HG03460 (cell line): Measurements from ENCODE around the gene ARHGDIG.
A peak's percentile ranks its signal among the peaks of the same experiment; 100 is the strongest.
"Not testable (repeated sequence)": the region's sequence is repeated elsewhere in the genome, so short reads cannot be mapped to it uniquely, and the experiment has no call there.

Source experiments
- ATAC-seq: cut with Tn5 transposase; IDR thresholded peaks from one replicate; pipeline ENCODE4 v1.9.1; 2021; ENCODE audit not compliant: unreplicated experiment

The ARHGDIG gene

DNA sequence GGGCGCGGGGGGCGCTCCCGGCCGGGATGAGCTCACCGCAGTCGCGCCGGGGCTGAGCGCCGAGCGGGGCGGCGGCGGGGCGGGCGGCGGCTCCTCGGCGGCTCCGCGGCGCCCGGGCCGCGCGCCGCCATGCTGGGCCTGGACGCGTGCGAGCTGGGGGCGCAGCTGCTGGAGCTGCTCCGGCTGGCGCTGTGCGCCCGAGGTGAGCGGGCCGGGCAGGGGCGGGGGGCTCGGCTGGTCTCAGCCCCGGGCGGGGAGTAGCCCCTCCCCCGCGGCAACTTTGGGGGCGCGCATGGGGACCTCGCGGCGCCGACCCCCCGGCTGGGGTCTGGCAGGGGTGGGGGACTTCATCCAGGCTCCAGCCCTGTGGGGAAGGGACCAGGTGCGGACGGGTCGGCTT lies at the start of gene ARHGDIG:
TSS of gene ARHGDIG (plus strand) at position 40 of the 400 bp plus-strand sequence. CDS start at position 130, 90 bp downstream.
- no peak for ATAC-seq

DNA sequence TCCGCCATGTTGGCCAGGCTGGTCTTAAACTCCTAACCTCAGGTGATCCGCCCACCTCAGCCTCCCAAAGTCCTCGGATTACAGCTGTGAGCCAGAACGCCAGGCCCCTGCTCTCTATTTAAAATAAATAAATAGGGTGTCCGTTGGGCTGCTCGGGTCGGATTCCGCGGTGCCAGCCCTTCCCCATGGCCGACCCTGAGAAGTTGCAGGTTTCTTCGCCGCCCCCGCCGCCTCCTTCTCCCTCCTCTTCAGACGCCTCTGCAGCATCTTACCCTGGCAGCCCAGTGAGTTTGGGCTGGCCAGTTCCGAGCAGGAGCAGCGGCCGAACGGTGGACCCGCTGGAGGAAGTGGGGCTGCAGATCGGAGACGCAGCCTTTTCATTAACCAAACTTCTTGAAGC lies 49.4 kb upstream of the ARHGDIG start:
- ATAC-seq, result no peak

- ATAC-seq, result peak; percentile 83
Observed at GRCh38 chr16:234468-235305, 45.7 kb upstream of the ARHGDIG start, which contains the start of gene FAM234A. TSS of gene FAM234A (plus strand) at chr16:234821. CDS start at chr16:254414, 19,593 bp downstream.

- ATAC-seq, result no peak
Observed at GRCh38 chr16:239948-240277, 40.5 kb upstream of the ARHGDIG start.

DNA sequence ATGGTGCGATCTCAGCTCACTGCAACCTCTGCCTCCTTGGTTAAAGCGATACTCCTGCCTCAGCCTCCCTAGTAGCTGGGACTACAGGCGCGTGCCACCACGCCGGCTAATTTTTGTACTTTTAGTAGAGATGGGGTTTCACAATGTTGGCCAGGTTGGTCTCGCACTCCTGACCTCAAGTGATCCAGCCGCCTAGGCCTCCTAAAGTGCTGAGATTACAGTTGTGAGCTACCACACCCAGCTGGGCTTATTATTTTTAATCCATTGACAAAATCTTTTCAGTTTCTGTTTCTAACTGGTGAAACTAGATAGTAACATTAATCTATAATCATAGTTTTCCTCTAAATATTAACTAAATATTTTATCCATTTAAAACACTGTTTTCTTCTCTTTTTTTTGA lies 39.8 kb upstream of the ARHGDIG start:
- ATAC-seq, result no peak

GRCh38 chr16:242281-242680 lies 38.1 kb upstream of the ARHGDIG start:
- ATAC-seq, result no peak

DNA sequence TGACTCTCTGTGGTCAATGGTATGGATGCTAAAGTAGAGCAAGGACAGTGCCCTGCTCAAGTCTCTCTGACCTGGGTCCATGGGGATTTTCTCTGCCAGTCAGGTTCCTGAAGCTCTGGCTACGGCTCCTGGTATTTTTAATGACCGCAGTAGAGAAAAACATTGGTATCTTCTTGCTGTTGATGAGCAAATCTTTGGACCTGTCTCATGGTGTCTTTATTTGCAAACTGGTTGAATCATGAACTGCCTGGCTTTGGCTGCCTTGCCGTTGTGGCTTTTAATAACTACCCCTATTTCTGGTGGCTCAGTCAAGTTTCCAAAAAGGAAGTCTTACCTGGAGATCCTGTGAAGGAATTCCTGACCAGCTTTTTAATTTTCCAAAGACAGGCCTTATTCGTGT lies 37.0 kb upstream of the ARHGDIG start:
- no peak for ATAC-seq

DNA sequence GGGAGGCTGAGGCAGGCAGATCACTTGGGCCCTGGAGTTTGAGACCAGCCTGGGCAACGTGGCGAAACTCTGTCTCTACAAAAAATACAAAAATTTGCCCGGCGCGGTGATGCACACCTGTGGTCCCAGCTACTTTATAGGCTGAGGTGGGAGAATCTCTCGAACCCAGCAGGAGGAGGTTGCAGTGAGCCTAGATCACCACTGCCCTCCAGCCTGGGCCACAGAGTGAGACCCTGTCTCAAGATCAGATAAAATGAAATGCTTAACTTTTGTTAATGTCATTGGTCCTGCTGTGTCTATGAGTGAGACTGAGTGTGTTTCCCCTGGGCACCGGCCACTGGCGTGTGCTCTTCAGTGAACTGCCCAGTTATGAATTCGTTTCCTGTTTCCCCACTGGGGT lies 35.3 kb upstream of the ARHGDIG start:
- no peak for ATAC-seq

DNA sequence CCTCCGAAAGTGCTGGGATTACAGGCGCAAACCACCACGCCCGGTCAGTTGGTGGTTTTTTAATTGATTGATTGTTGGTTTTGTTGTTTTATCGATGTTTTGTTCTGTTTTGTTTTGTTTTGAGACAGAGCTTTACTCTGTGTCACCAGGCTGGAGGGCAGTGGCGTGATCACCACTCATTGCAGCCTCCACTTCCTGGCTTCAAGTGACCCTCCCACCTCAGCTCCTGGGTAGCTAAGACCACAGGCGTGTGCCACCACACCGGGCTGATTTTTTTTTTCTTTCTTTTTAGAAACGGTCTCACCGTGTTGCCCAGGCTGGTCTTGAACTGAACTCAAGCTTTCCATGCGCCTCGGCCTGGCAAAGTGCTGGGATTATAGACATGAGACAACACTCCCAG lies 33.4 kb upstream of the ARHGDIG start:
- ATAC-seq, result no peak

- no peak for ATAC-seq
Observed at GRCh38 chr16:249431-249830, 31.0 kb upstream of the ARHGDIG start.

DNA sequence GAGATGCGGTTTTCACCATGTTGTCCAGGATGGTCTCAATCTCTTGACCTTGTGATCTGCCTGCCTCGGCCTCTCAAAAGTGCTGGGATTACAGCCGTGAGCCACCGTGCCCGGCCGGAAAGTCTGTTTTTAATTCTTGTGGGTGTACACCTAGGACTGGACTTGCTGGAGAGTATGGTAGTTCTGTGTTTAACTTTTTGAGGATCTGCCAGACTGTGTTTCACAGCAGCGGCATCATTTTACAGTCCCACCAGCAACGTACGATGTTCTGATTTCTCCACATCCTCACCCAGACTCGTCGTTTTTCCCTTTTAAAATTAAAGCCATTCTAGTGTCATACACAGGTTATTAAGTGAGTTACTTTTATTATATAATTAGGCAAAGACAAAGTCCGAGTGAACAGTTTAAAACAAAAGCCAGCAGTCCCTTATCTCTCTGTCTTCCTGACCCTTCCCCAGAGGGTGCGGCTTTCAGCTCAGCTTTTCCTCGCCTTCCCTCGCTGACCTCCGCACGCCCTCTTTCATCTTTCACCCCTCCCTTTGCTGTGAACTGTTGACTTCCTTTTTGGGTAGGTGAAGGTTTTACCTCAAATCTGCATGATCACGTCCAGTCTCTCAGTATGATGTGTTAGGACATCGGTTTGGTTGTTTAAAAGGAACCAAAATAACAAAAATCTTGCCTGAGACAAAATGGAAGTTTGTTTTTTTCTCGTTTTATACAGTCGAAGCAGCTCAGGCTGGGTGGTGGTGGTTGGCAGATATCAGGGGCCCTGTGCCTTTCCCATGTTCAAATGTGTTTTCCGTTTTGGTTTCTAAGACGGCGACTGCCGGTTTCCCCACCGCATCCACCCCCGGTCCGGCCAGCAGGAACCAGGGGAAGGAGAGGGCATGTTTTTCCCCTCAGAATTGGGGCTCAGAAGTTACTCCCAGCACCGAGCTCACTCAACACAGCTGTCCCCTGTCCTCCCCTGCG lies 27.7 kb upstream of the ARHGDIG start:
- ATAC-seq, result no peak

DNA sequence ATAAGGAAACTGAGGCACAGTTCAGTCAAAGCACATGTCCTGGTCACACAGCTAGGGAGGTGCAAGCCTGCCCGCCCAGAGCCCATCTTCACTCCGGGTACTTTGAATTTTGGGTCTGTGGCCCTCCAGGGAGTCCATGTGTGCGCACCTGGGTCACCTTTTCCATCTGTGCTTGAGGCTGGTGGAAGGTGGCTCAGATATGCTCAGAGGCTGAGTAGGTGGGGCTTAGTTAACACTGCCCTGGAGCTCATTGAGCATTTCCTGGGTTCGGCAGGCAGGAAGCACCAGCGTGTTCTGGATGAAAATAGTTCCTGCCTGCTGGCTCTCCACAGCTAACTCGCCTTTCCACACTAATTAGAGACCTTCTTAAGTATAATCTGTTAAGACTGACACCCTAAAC lies 26.6 kb upstream of the ARHGDIG start:
- no peak for ATAC-seq

DNA sequence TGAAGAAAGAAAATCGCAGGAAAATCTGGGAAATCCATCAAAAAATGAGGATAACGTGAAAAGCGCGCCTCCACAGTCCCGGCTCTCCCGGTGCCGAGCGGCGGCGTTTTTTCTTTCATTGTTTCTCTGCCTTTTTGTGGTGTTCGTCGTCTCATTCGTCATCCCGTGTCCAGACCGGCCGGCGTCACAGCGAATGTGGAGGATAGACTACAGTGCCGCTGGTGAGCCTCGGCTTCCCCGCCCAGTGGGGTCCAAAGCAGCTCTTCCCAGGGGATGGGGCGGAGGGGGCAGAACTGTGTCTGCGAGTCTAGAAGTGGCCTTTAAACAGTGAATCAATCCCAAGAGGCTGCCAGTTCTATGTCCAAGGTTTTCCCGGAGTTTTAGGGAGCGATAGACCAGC lies 25.9 kb upstream of the ARHGDIG start:
- no peak for ATAC-seq

GRCh38 chr16:255183-255582 lies 25.2 kb upstream of the ARHGDIG start:
- ATAC-seq, result no peak

- not testable (repeated sequence) for ATAC-seq
Observed at GRCh38 chr16:258091-258490, 22.3 kb upstream of the ARHGDIG start.

- no peak for ATAC-seq
Observed at GRCh38 chr16:259226-259625, 21.2 kb upstream of the ARHGDIG start.

- no peak for ATAC-seq
Observed at GRCh38 chr16:259814-260253, 20.6 kb upstream of the ARHGDIG start.

DNA sequence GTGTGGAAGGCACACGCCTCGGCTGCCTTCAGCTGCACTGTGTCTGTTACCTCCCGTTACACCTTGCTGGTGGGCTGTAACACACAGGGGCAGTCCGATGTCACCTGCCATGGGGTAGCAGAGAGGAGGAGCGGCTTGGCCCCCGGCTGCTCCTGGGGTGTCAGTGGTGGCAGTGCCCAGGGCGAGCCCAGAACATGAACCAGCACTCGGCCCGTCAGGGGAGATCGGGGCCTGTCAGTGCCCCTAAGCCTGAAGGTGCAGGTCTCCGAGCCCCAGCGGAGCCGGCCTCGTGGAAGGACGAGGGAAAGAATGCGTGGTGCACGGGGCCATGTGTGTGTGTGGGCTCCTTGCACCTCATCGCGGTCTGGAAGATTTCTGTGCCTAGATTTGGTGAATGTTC lies 20.1 kb upstream of the ARHGDIG start:
- no peak for ATAC-seq

DNA sequence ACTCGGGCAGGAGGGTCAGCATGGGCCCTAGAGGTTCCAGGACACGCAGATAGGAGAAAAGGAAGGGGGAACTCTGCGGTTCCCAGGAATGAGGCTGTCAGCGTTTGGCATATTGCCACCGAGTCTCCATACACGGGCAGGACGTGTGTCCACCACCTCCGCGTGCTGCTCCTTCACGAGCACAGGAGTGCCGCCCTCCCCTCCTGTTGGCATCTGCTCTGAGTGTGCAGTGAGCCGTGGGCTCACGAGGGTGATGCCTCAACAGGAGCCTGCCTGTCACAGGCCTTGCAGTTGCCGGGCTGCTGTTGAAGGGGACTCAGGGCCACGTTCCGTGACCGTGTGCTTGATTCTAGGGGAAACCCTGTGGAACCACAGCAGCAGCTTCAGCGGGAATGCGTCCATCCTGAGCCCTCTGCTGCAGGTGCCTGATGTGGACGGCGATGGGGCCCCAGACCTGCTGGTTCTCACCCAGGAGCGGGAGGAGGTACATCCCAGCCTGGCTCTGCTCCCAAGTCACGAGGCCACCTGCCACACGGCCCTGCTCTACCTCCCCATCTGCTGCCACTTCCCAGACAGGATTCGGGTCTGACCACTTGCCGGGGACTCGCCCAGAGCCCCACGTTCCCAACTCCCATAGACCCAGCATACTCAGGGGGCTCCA lies 19.2 kb upstream of the ARHGDIG start:
- ATAC-seq, result no peak

DNA sequence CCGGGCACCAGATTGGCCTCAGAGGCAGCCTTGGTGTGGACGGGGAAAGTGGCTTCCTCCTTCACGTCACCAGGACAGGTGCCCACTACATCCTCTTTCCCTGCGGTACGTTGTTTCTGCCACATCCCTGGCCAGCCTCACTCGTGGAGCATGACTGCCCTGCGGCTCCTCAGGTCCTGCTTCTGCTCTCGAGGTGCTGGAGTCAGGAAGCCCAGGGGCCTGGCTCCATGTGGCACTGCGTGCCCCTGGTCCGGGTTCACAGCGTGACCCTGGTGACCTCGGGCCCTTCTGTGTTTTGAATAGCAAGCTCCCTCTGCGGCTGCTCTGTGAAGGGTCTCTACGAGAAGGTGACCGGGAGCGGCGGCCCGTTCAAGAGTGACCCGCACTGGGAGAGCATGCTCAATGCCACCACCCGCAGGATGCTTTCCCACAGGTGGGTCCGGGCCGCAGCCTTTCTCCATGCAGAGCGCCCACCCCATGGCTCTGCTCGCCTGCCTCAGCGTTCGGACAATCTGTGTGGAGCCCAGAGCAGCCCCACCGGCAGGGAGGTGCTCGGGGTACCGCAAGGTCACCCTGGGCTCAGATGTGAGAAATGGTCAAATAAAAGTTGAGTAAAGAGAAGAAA lies 18.2 kb upstream of the ARHGDIG start:
- no peak for ATAC-seq
